ENCODE measurements around the gene SAG. TPM values are rescaled to one million over a fixed set of nuclear protein-coding genes. Genes with fewer than 3 reads are reported as not detected.

SAG gene
- total and polyA plus RNA-seq, 2 experiments from 2014 or later = 0.21 TPM; not detected in 1

DNA sequence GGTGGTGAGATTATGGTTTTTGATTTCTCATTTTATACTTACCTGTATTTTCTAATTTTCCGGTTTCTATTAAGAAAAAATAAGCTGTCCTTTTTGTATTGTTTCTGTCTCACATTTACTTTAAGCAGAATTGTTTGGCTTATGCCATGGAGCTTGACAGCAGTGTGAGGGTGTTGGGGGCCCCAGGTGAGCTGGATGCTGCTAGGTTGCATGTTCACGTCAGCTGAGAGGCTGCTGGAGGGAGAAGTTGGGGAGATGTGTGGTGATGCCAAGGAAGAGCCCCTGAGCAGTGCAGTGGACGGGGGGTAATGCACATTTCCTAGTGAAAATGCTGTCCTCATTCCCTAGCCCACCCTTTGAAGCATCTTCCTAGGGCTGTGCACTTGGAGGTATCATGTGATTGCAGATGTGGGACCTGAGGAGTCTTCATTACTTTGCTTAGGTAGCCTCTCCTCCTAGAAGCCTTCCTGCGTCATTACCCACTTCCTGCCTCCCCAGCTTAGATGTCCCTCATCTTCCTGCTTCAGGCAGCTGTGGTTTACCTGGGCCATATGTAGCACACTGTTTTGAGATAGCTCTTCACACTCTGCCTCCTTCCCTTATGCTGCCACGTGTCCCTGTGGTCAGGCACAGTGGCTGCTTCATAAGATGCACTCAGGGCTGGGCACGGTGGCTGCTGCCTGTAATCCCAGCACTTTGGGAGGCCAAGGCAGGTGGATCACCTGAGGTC is 39.9 kb upstream of the SAG start:
- H3K36me3 ChIP-seq = peaks cover 58% of the 10 kb centered on the region
- no peaks in the 10 kb centered on the region for H3K9me3 ChIP-seq (ENCODE audit: low read depth)
- H3K4me1 ChIP-seq (ENCODE audit: low read depth) = no peaks in the 10 kb centered on the region
- no peaks in the 10 kb centered on the region for H3K27me3 ChIP-seq
- no peak for DNase-seq (ENCODE audit: low read depth in 1 of 2, low spot score in 1 of 2)
- no peak overlapping the region for H3K4me3 ChIP-seq
- no peak for TF ChIP-seq CTCF (IDR thresholded peaks at IDR 0.05; ENCODE audit: low read depth, low read length)
- H3K27ac ChIP-seq = no peak overlapping the region

- no peak overlapping the region for H3K27ac ChIP-seq
- TF ChIP-seq CTCF (IDR thresholded peaks at IDR 0.05; ENCODE audit: low read depth, low read length) = no peak
- no peaks in the 10 kb centered on the region for H3K27me3 ChIP-seq
- no peak for DNase-seq (ENCODE audit: low read depth in 1 of 2, low spot score in 1 of 2)
- peaks cover 63% of the 10 kb centered on the region for H3K36me3 ChIP-seq
- no peaks in the 10 kb centered on the region for H3K4me1 ChIP-seq (ENCODE audit: low read depth)
- no peak overlapping the region for H3K4me3 ChIP-seq
- H3K9me3 ChIP-seq (ENCODE audit: low read depth) = no peaks in the 10 kb centered on the region
Observed at GRCh38 chr2:233270366-233270765, 37.2 kb upstream of the SAG start.

GRCh38 chr2:233270951-233271350 is 36.7 kb upstream of the SAG start:
- no peak overlapping the region for H3K27ac ChIP-seq
- no peaks in the 10 kb centered on the region for H3K9me3 ChIP-seq (ENCODE audit: low read depth)
- no peaks in the 10 kb centered on the region for H3K27me3 ChIP-seq
- DNase-seq (ENCODE audit: low read depth in 1 of 2, low spot score in 1 of 2) = no peak
- no peaks in the 10 kb centered on the region for H3K4me1 ChIP-seq (ENCODE audit: low read depth)
- H3K4me3 ChIP-seq = no peak overlapping the region
- TF ChIP-seq CTCF (IDR thresholded peaks at IDR 0.05; ENCODE audit: low read depth, low read length) = no peak
- peaks cover 58% of the 10 kb centered on the region for H3K36me3 ChIP-seq

- DNase-seq (ENCODE audit: low read depth in 1 of 2, low spot score in 1 of 2) = no peak
- Histone ChIP-seq H3K27me3 (no peaks in the 10 kb centered on the region), H3K4me1 (ENCODE audit: low read depth) (no peaks in the 10 kb centered on the region), H3K9me3 (ENCODE audit: low read depth) (no peaks in the 10 kb centered on the region), H3K36me3 (peaks cover 57% of the 10 kb centered on the region), H3K27ac (no peak overlapping the region), H3K4me3 (no peak overlapping the region)
- TF ChIP-seq CTCF (IDR thresholded peaks at IDR 0.05; ENCODE audit: low read depth, low read length) = no peak
Observed at GRCh38 chr2:233271693-233272092, 35.9 kb upstream of the SAG start.

DNA sequence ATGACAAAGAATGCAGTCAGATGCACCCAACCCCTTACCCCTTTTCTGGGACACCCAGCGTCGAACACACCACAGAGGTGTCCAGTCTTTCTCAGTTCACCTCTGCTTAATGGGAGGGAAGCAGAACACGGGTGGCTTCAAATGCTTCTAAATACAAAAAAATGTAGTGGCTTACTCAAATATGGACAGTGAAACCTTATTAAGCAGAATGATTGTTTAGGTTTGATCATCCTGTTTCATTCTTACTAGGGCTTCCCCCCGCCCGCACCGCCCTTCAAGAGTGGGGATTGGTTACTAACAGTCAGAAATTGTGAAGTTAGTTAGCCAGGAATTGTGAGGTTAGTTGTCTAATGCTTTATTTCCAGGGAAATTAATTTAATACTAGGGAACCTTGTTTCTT is 34.5 kb upstream of the SAG start:
- no peaks in the 10 kb centered on the region for H3K27me3 ChIP-seq
- no peak overlapping the region for H3K4me3 ChIP-seq
- H3K4me1 ChIP-seq (ENCODE audit: low read depth) = no peaks in the 10 kb centered on the region
- H3K36me3 ChIP-seq = peaks cover 62% of the 10 kb centered on the region
- no peaks in the 10 kb centered on the region for H3K9me3 ChIP-seq (ENCODE audit: low read depth)
- no peak for TF ChIP-seq CTCF (IDR thresholded peaks at IDR 0.05; ENCODE audit: low read depth, low read length)
- DNase-seq (ENCODE audit: low read depth in 1 of 2, low spot score in 1 of 2) = no peak
- no peak overlapping the region for H3K27ac ChIP-seq
